Vagina (tissue), 2 donors: ENCODE data around the gene SCAF1.

Experiments
- CTCF ChIP-seq, 3 experiments: fragments of 450-650 bp in 2 of 3; fragments of 200-600 bp in 1 of 3; sonication (generic) in 1 of 3; IDR thresholded peaks; one replicate each; pipeline ENCODE4 v1.5.1; 2017 to 2019; ENCODE audit warnings: antibody characterized with exemption in 3 of 3, mild to moderate bottlenecking in 2 of 3, moderate library complexity in 2 of 3
- POLR2A ChIP-seq, 2 donors: fragments of 450-650 bp; IDR thresholded peaks; one replicate each; pipeline ENCODE4 v1.6.1; 2017; ENCODE audit warnings: antibody characterized with exemption in 2 of 2, mild to moderate bottlenecking in 2 of 2, moderate library complexity in 2 of 2
- POLR2AphosphoS5 ChIP-seq, 2 donors: sonication (generic); formaldehyde crosslinking; IDR thresholded peaks; one replicate each; pipeline ENCODE4 v1.9.0; 2017; ENCODE audit warnings: antibody characterized with exemption in 2 of 2, mild to moderate bottlenecking in 2 of 2, low read depth in 1 of 2; ENCODE audit not compliant: insufficient read depth in 1 of 2

- no peak for TF ChIP-seq CTCF (IDR thresholded peaks at IDR 0.05)
- TF ChIP-seq POLR2AphosphoS5 (IDR thresholded peaks at IDR 0.05; ENCODE audit: insufficient read depth in 1 of 2, low read depth in 1 of 2): no peak
- TF ChIP-seq POLR2A (IDR thresholded peaks at IDR 0.05): no peak
Observed at GRCh38 chr19:49615861-49616260, 26.1 kb upstream of the SCAF1 start.
